Measurements from ENCODE around the gene PURA.
"Not testable (repeated sequence)": the region's sequence is repeated elsewhere in the genome, so short reads cannot be mapped to it uniquely, and the experiment has no call there.

Gene PURA

DNA sequence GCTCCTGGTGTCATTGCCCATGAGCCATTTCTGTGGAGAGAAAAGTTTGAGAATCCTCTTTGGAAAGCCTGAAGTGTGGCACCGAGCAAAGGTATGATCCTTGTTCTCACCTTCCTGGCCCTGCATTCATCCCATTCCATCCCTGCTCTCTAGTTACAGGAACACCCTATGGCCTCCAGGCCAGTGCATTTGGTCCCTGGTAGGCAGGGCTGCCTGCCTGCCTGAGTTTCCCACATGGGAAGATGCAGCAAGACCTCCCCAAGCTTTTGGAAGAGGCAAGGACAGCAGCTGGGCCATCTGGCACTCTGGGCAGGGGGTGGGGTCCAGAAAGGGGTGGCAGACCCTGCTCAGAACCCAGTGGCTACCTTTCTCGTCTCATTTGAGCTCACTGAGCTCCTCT, 36.3 kb downstream of the PURA start:
- TF ChIP-seq, protein P1, sequence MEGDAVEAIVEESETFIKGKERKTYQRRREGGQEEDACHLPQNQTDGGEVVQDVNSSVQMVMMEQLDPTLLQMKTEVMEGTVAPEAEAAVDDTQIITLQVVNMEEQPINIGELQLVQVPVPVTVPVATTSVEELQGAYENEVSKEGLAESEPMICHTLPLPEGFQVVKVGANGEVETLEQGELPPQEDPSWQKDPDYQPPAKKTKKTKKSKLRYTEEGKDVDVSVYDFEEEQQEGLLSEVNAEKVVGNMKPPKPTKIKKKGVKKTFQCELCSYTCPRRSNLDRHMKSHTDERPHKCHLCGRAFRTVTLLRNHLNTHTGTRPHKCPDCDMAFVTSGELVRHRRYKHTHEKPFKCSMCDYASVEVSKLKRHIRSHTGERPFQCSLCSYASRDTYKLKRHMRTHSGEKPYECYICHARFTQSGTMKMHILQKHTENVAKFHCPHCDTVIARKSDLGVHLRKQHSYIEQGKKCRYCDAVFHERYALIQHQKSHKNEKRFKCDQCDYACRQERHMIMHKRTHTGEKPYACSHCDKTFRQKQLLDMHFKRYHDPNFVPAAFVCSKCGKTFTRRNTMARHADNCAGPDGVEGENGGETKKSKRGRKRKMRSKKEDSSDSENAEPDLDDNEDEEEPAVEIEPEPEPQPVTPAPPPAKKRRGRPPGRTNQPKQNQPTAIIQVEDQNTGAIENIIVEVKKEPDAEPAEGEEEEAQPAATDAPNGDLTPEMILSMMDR (IDR thresholded peaks at IDR 0.05), result no peak
- H3K27me3 ChIP-seq, result peaks cover 55% of the 10 kb centered on the region
- no peak overlapping the region for H3K4me3 ChIP-seq (ENCODE audit: low read depth in 1 of 2, low read length in 1 of 2)
- H3K36me3 ChIP-seq, result no peaks in the 10 kb centered on the region
- no peak overlapping the region for H3K27ac ChIP-seq
- no peaks in the 10 kb centered on the region for H3K9me3 ChIP-seq
- H3K4me1 ChIP-seq (ENCODE audit: control insufficient read depth in 1 of 2, insufficient read depth in 1 of 2, low read depth in 1 of 2, low read length in 1 of 2), result peaks cover 22 to 36% of the 10 kb centered on the region in 2 experiments

DNA sequence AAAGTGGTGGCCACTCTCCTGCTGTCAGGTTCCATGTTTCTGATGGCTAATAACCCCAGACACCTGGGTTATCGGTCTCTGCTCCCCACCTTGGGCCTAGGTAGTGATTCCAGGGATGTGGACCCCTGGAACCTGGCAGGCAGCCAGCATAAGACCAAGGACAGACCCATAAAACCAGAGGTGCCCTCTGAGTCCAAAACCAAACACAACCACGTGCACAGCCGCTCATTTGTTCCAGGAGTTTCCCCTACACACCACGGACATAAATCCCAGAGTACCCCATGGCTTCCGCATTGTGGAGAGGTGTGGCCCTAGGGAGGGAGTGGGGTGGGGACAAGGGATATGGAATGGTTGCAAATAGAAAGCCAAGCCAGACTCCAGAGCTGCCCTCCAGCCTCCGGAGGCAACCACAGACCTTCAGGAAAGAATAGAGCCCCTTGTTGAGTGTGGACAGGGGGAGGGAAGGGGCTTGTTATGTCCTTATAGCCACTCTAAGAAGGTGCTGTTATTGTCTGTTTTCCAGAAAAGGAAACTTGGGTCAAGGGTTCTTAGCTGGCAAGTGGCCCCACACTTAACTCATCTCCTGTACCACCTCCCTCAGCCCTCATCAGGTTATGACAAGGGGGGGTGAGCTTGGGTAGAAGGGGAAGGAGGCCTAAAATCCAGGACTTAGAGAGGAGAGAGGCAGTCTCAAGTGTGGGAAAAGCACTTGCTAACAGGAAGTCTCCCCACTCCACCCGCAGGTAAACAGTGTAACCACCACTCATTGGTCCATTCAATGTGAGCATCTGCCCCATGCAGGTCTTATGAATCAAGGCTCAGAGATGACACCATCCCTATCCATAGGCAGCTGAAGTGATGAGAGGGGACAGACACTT, 37.5 kb downstream of the PURA start:
- Histone ChIP-seq H3K27ac (no peak overlapping the region), H3K4me3 (ENCODE audit: low read depth in 1 of 2, low read length in 1 of 2) (no peak overlapping the region), H3K9me3 (no peaks in the 10 kb centered on the region), H3K36me3 (no peaks in the 10 kb centered on the region), H3K27me3 (peaks cover 47% of the 10 kb centered on the region), H3K4me1 (ENCODE audit: control insufficient read depth in 1 of 2, insufficient read depth in 1 of 2, low read depth in 1 of 2, low read length in 1 of 2) (peaks cover 11 to 24% of the 10 kb centered on the region in 2 experiments)
- TF ChIP-seq, protein P1 (IDR thresholded peaks at IDR 0.05), result no peak

DNA sequence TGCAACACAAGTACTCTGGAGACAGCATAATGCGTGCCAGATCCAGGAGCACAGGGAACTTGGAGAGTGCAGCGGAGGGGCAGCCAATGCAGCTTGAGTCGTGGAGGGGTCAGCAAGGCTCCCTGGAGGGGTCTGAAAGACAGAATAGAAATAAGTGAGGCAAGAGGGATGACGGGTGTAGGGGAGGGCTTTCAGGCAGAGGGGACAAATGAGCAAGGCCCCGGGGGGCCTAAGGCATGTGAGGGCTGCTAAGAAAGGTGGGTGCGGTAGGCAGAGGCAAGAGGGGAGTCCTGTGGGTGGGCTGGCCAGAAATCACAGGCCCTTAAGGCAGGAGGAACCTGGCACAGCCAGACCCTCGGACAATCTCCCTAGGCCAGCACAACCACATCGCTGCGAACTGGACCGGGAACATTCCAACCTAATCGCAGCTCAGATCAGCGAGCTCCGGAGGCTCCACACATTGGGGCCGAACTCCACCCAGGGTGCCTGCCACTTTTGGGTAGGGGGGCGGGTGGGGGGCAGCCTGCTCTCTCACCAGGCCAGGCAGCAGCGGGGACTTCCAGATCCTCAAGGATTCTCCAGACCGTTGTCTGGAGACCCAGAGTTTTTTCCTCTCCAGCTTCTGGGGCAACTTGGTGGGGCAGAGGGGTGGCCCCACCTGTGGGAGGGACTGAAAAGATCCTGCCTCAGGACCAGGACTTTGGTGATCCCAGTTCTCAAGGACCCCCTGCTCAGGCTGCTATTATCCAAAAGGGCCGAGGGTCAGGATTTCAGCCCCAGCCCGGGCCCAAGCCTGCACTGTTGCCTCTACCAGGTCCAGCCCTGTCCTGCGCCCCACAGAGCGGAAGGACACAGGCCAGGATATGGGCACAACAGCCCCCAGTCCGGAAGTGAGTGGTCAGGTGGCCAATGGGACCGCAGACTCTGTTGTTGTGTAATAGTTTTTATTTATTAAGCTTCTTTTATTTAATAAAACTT, 38.4 kb downstream of the PURA start:
- no peak overlapping the region for H3K4me3 ChIP-seq (ENCODE audit: low read depth in 1 of 2, low read length in 1 of 2)
- H3K9me3 ChIP-seq, result no peaks in the 10 kb centered on the region
- TF ChIP-seq, protein P1 (IDR thresholded peaks at IDR 0.05), result no peak
- H3K4me1 ChIP-seq (ENCODE audit: control insufficient read depth in 1 of 2, insufficient read depth in 1 of 2, low read depth in 1 of 2, low read length in 1 of 2), result peaks cover 7 to 21% of the 10 kb centered on the region in 2 experiments
- no peak overlapping the region for H3K27ac ChIP-seq
- H3K27me3 ChIP-seq, result peaks cover 37% of the 10 kb centered on the region
- H3K36me3 ChIP-seq, result no peaks in the 10 kb centered on the region

DNA sequence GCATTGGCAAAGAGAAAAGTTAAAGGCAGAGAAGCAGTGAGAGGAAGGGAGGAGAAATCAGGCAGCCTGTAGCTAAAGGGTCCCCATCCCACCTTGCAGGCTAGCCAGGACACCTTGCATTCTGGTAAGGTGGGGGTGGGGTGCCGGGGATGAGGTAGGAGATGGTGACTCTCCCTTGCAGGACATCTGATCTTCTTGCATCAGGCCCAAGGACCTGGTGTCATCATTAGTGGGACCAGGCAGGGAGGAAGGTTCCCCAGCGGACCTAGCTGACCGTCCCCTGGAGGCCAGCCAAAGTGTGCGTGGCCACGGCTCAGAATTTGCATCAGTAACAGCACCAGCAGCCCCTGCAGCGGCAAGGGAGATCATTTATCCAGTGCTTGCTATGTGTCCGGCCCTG, 39.3 kb downstream of the PURA start:
- H3K4me3 ChIP-seq (ENCODE audit: low read depth in 1 of 2, low read length in 1 of 2), result no peak overlapping the region
- no peaks in the 10 kb centered on the region for H3K9me3 ChIP-seq
- TF ChIP-seq, protein P1 (IDR thresholded peaks at IDR 0.05), result no peak
- peaks cover 28% of the 10 kb centered on the region for H3K27me3 ChIP-seq
- H3K4me1 ChIP-seq (ENCODE audit: control insufficient read depth in 1 of 2, insufficient read depth in 1 of 2, low read depth in 1 of 2, low read length in 1 of 2), result peaks cover 7 to 21% of the 10 kb centered on the region in 2 experiments
- no peaks in the 10 kb centered on the region for H3K36me3 ChIP-seq
- no peak overlapping the region for H3K27ac ChIP-seq

DNA sequence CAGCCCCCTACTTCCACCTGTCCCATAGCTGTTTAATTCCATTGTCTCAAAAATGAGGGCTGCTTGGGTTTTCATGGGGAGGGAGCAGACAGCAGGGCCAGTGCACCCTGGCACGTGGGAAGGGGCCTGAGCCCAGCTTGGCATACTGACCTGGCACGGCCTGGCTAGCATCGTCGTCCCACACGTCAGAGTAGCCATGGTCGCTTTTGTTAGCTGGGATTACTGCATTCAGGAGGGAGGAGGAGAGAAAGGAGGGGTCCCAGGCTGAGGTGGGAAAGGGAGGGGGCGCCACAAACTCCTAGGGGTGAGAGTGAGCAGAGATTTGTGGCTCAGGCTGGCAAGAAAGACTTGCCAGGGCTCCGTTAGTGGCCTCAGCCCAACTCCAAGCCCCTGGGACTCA, 40.0 kb downstream of the PURA start:
- Histone ChIP-seq H3K27ac (no peak overlapping the region), H3K4me3 (ENCODE audit: low read depth in 1 of 2, low read length in 1 of 2) (no peak overlapping the region), H3K4me1 (ENCODE audit: control insufficient read depth in 1 of 2, insufficient read depth in 1 of 2, low read depth in 1 of 2, low read length in 1 of 2) (peaks cover 7 to 21% of the 10 kb centered on the region in 2 experiments), H3K9me3 (no peaks in the 10 kb centered on the region), H3K36me3 (no peaks in the 10 kb centered on the region), H3K27me3 (peaks cover 30% of the 10 kb centered on the region)
- TF ChIP-seq, protein P1 (IDR thresholded peaks at IDR 0.05), result no peak

DNA sequence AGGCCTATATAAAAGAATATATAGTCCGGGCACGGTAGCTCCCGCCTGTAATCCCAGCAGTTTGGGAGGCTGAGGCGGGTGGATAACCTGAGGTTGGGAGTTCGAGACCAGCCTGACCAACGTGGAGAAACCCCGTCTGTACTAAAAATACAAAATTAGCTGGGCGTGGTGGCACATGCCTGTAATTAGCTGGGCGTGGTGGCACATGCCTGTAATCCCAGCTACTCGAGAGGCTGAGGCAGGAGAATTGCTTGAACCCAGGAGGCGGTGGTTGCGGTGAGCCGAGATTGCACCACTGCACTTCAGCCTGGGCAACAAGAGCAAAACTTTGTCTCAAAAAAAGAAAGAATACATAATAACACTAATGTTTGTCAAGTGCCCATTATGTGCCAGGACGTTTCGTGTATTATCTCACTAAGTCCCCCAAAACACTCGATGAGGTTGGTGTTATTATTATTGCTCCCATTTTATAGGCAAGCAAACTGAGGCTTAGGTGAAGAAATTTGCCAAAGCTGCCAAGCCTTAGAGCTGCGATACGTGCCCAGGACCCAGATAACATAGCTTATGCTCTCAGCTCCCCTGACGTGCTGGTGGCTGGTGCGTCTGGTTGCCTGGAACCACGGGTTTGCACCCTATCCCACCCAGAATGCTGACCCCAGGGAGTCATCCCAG, 40.9 kb downstream of the PURA start:
- not testable (repeated sequence) for H3K27ac ChIP-seq; H3K4me3 ChIP-seq (ENCODE audit: low read depth in 1 of 2, low read length in 1 of 2); H3K9me3 ChIP-seq; H3K36me3 ChIP-seq
- Histone ChIP-seq H3K4me1 (ENCODE audit: control insufficient read depth in 1 of 2, insufficient read depth in 1 of 2, low read depth in 1 of 2, low read length in 1 of 2) (peaks cover 7 to 21% of the 10 kb centered on the region in 2 experiments), H3K27me3 (peaks cover 38% of the 10 kb centered on the region)
